Heart right ventricle (tissue), 16 donors: ENCODE measurements around the gene FYTTD1. TPM values are rescaled to one million over a fixed set of nuclear protein-coding genes. Genes with fewer than 3 reads are reported as not detected.

Source experiments
- ATAC-seq, 8 donors: fragments of 200-7000 bp; cut with Tn5 transposase; one replicate each; pipeline ENCODE4 v1.9.1; 2020; ENCODE audit warnings: mild to moderate bottlenecking in 8 of 8, moderate library complexity in 8 of 8, moderate number of reproducible peaks in 1 of 8
- DNase-seq, 2 donors: peaks; one replicate each; pipeline ENCODE4 v3.0.0-alpha.2; 2020
- H3K27ac ChIP-seq, 10 donors: fragments of 200-600 bp; sonication (generic) in 2 of 10; one replicate each; pipeline versions ENCODE4 v1.5.0 to v1.8.0; 2020 to 2022; ENCODE audit warnings: mild to moderate bottlenecking in 3 of 10
- H3K27me3 ChIP-seq, 7 donors: fragments of 200-600 bp; one replicate each; pipeline ENCODE4 v1.8.0; 2021 to 2022; ENCODE audit warnings: mild to moderate bottlenecking in 2 of 7
- H3K36me3 ChIP-seq, 9 donors: fragments of 200-600 bp; sonication (generic) in 1 of 9; one replicate each; pipeline versions ENCODE4 v1.5.0 to v1.8.0; 2020 to 2022; ENCODE audit warnings: mild to moderate bottlenecking in 2 of 9
- H3K4me1 ChIP-seq, 9 donors: fragments of 200-600 bp; sonication (generic) in 1 of 9; one replicate each; pipeline versions ENCODE4 v1.5.0 to v1.8.0; 2020 to 2022; ENCODE audit warnings: mild to moderate bottlenecking in 4 of 9
- H3K4me3 ChIP-seq, 10 donors: fragments of 200-600 bp; sonication (generic) in 2 of 10; one replicate each; pipeline versions ENCODE4 v1.5.0 to v1.8.0; 2020 to 2022; ENCODE audit warnings: mild to moderate bottlenecking in 7 of 10, moderate library complexity in 2 of 10
- H3K9me3 ChIP-seq, 11 donors: fragments of 200-600 bp in 10 of 11; sonication (generic) in 2 of 11; one replicate each; pipeline versions ENCODE4 v1.5.0 to v1.8.0; 2013 to 2022; ENCODE audit warnings: mild to moderate bottlenecking in 2 of 11, control low read depth in 1 of 11, moderate library complexity in 1 of 11
- WGBS, 2 donors: extraction: QIAGEN DNeasy Blood & Tissue Kit; methylation state at CpG; one replicate each; pipeline ENCODE4 v1.1.7; 2013; ENCODE audit warnings: inconsistent platforms in 1 of 2; 5-methylcytosine and 5-hydroxymethylcytosine counted together
- intact Hi-C, 10 donors: fragments of 100-400 bp; cut with DNase I; formaldehyde crosslinking; loops; one replicate each; pipeline versions ENCODE4 v1.11.1 to v1.14.2; 2022
- polyA plus RNA-seq, 2 donors: library from polyadenylated mRNA; stranded (reverse); fragments of 200-250 nt; gene quantifications; one replicate each; pipeline ENCODE4 v1.2.3, GENCODE V29; 2013
- total RNA-seq, 10 donors: library from RNA; stranded (reverse); fragmentation: NEBNext Ultra II Directional in 3 of 10; extraction: Animal tissue kit (Norgen Biotek cat#: 25700) in 3 of 10; gene quantifications; one replicate each; pipeline versions ENCODE4 v1.2.1 to v1.2.4, GENCODE V29; 2021 to 2023
- TF ChIP-seq, protein P1 (sequence below), 9 donors: fragments of 200-600 bp; sonication (generic) in 2 of 9; IDR thresholded peaks; one replicate each; pipeline versions ENCODE4 v1.5.0 to v1.8.0; 2021 to 2022; ENCODE audit warnings: antibody characterized with exemption in 9 of 9, mild to moderate bottlenecking in 5 of 9, moderate library complexity in 1 of 9
- donor health status: Arrhythmogenic right ventricular cardiomyopathy.
- donor health status: ischemic (EF 13 %, LVEDD 7.1; RV severe dilation, severe dysfunction).
- donor health status: healthy with polysubstance abuse.
- donor health status: DM: no; HTN: yes; CAD: no.
- donor health status: DM: no; HTN: no; CAD: no.
- donor health status: ischemic (EF 25% LVEDD 6.9; RV normal size, moderate dysfunction).
- donor health status: ischemic (EF 25% LVEDD 5.7; RV mildly dilated, moderate dysfunction).
- donor health status: healthy.
- donor health status: DM: yes; HTN: yes; CAD: no.
- donor health status: Ischemic cardiomyopathy.
- donor health status: ischemic (EF 35%, LVEDD 5.7; RV mildly dilated, moderate dysfunction).
- donor health status: nonischemic (EF 11% LVEDD 7.7; RV severe dilation, severe dysfunction).
- donor health status: DM: yes; HTN: yes; CAD: no.
- donor health status: PGD.
- donor health status: ischemic (EF 29% LVEDD 5.4; RV normal size, mild dysfunction).
- donor health status: nonischemic (EF 23%, LVEDD 6.1; RV moderate dilation, normal function).

The FYTTD1 gene
- total and polyA plus RNA-seq, 12 donors, result 16.5 to 111 (median 77.9) TPM

DNA sequence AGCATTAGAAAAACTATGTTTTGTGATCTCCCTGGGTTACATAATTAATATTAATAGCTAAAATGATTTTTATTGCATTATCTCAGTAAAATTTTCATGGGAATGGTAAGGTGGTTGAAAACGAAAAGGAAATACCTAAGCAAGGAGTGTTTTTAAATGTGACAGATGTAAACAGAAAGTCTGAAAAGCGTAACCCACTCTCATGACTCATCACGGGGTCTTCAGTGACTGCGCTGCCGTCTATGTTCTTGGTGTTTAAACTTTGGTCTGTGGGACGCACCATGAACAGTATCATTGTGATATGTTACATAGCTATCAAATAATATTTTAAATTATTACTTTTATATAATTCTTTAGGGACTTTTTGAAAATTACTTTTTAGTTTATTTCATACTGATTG lies 61.2 kb downstream of the FYTTD1 start:
- ATAC-seq, result no peak
- Histone ChIP-seq H3K4me1 (peaks cover 3 to 42% (median 33%) of the 10 kb centered on the region in 9 donors), H3K4me3 (no peak overlapping the region), H3K36me3 (no peaks in the 10 kb centered on the region), H3K27ac (peak overlapping the region in 2 of 10 donors; percentile 3 to 49), H3K9me3 (no peaks in the 10 kb centered on the region), H3K27me3 (no peaks in the 10 kb centered on the region)
- intact Hi-C loops, result no loop called here
- TF ChIP-seq, protein P1, sequence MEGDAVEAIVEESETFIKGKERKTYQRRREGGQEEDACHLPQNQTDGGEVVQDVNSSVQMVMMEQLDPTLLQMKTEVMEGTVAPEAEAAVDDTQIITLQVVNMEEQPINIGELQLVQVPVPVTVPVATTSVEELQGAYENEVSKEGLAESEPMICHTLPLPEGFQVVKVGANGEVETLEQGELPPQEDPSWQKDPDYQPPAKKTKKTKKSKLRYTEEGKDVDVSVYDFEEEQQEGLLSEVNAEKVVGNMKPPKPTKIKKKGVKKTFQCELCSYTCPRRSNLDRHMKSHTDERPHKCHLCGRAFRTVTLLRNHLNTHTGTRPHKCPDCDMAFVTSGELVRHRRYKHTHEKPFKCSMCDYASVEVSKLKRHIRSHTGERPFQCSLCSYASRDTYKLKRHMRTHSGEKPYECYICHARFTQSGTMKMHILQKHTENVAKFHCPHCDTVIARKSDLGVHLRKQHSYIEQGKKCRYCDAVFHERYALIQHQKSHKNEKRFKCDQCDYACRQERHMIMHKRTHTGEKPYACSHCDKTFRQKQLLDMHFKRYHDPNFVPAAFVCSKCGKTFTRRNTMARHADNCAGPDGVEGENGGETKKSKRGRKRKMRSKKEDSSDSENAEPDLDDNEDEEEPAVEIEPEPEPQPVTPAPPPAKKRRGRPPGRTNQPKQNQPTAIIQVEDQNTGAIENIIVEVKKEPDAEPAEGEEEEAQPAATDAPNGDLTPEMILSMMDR (IDR thresholded peaks at IDR 0.05), result no peak
- whole genome bisulfite sequencing, 2 donors, result 86 to 87% methylated on average over 6 of the region's 6 CpGs
- no peak for DNase-seq

DNA sequence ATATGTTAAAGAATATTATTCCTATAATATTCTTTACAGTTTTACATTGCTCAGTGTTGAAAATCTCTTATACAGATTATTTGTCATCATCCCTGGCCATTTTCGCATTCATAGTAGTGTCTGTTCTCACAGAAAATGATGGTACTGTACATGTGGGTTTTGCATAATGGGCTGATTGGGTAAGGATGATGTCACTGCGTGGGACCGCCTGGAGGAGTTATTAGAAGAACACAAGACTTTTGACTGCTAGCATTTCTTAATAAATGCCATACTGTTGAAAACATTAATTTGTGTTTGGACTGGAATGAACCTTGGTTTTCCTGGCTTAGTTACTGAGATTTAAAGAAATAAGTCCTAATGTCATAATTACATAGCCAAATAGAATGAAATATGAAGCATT lies 61.7 kb downstream of the FYTTD1 start:
- H3K4me1 ChIP-seq, result peaks cover 3 to 42% (median 33%) of the 10 kb centered on the region in 9 donors
- no peak overlapping the region for H3K4me3 ChIP-seq
- peak overlapping the region in 4 of 10 donors; percentile 13 to 49 (median 23) for H3K27ac ChIP-seq
- DNase-seq (peak in 1 of 2 donors; percentile 54), ATAC-seq (peak in 7 of 8 donors; percentile 44 to 85 (median 67))
- intact Hi-C loops, result no loop called here
- no peaks in the 10 kb centered on the region for H3K9me3 ChIP-seq
- peaks cover 0 to 3% (median 0%) of the 10 kb centered on the region in 9 donors for H3K36me3 ChIP-seq
- TF ChIP-seq, protein P1 (IDR thresholded peaks at IDR 0.05), result no peak
- WGBS, 2 donors, result 76 to 77% methylated on average over 3 of the region's 3 CpGs
- H3K27me3 ChIP-seq, result no peaks in the 10 kb centered on the region

GRCh38 chr3:197814372-197814771 lies 64.7 kb downstream of the FYTTD1 start:
- Histone ChIP-seq H3K4me1 (peaks cover 3 to 23% (median 18%) of the 10 kb centered on the region in 9 donors), H3K27ac (no peak overlapping the region), H3K4me3 (no peak overlapping the region), H3K36me3 (peaks cover 0 to 22% (median 0%) of the 10 kb centered on the region in 9 donors), H3K27me3 (no peaks in the 10 kb centered on the region), H3K9me3 (no peaks in the 10 kb centered on the region)
- no peak for ATAC-seq
- DNase-seq, result no peak
- intact Hi-C loops, result no loop called here
- WGBS, 2 donors, result 95% methylated on average over 4 of the region's 4 CpGs
- TF ChIP-seq, protein P1 (IDR thresholded peaks at IDR 0.05), result no peak

DNA sequence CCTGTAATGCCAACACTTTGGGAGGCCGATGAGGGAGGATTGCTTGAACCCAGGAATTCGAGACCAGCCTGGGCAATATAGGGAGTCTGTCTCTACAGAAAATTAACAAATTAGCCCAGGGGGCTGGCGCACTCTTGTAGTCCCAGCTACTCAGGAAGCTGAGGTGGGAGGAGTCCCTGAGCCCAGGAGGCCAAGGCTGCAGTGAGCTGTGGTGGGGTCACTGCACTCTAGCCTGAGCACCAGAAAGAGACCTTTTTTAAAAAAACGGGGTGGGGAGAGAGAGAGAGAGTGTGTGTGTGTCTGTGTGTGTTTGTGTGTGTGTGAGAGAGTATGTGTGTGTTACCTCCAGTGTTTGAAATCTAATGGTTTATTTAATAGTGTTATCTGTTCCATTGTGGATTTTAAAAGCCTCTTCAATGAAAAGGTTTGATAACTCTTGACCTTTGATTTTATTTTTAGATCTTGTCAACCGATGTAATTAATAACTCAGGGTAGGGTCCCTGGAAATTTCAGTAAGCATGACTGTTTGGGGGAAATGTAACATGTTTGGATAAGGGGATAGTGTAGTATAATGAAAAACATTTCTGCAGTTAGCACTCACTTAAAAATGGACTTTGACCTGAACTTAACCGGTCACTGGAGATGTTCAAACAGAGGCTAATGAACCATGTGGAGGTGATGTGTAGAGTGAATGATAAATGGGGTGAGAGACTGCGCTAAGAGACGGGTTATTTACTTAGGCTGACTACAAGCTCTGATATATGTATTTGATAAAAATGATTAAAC lies 71.1 kb downstream of the FYTTD1 start:
- intact Hi-C loops, result no loop called here
- no peaks in the 10 kb centered on the region for H3K9me3 ChIP-seq
- no peaks in the 10 kb centered on the region for H3K27me3 ChIP-seq
- no peak overlapping the region for H3K4me3 ChIP-seq
- DNase-seq, result no peak
- no peak overlapping the region for H3K27ac ChIP-seq
- TF ChIP-seq, protein P1 (IDR thresholded peaks at IDR 0.05), result no peak
- ATAC-seq, result no peak
- H3K4me1 ChIP-seq, result no peaks in the 10 kb centered on the region
- peaks cover 0 to 70% (median 4%) of the 10 kb centered on the region in 9 donors for H3K36me3 ChIP-seq
- 77% methylated on average over 8 of the region's 8 CpGs for whole genome bisulfite sequencing, 2 donors
